ENCODE results near the gene HAP1. TPM values are rescaled to one million over a fixed set of nuclear protein-coding genes. Genes with fewer than 3 reads are reported as not detected.

Gene HAP1
- total RNA-seq, 4 donors from 2014 or later: 0.19 TPM; not detected in 3

- H3K27me3 ChIP-seq: peaks cover 0 to 20% (median 0%) of the 10 kb centered on the region in 4 donors
- TF ChIP-seq POLR2AphosphoS5 (IDR thresholded peaks at IDR 0.05) (no peak), POLR2A (IDR thresholded peaks at IDR 0.05; ENCODE audit: low read depth) (no peak), CTCF (IDR thresholded peaks at IDR 0.05) (no peak), EP300 (IDR thresholded peaks at IDR 0.05) (no peak)
- DNase-seq (ENCODE audit: extremely low spot score): no peak
- WGBS: 85% methylated on average over 7 of the region's 7 CpGs
- H3K4me1 ChIP-seq: no peaks in the 10 kb centered on the region
- H3K27ac ChIP-seq (replicated peaks in 1 of 4): no peak overlapping the region
- H3K4me3 ChIP-seq: no peak overlapping the region
- intact Hi-C loops (cut with DNase I): no loop called here
- no peaks in the 10 kb centered on the region for H3K36me3 ChIP-seq
- H3K9me3 ChIP-seq: no peaks in the 10 kb centered on the region
Measured at GRCh38 chr17:41722231-41722630, 12.2 kb downstream of the HAP1 start.

GRCh38 chr17:41718287-41718645 is 16.2 kb downstream of the HAP1 start:
- peaks cover 0 to 8% (median 0%) of the 10 kb centered on the region in 4 donors for H3K27me3 ChIP-seq
- no peaks in the 10 kb centered on the region for H3K36me3 ChIP-seq
- DNase-seq (ENCODE audit: extremely low spot score): no peak
- no peaks in the 10 kb centered on the region for H3K4me1 ChIP-seq
- TF ChIP-seq POLR2AphosphoS5 (IDR thresholded peaks at IDR 0.05) (no peak), POLR2A (IDR thresholded peaks at IDR 0.05; ENCODE audit: low read depth) (no peak), CTCF (IDR thresholded peaks at IDR 0.05) (no peak), EP300 (IDR thresholded peaks at IDR 0.05) (no peak)
- H3K9me3 ChIP-seq: no peaks in the 10 kb centered on the region
- no peak overlapping the region for H3K4me3 ChIP-seq
- WGBS: 71% methylated on average over 4 of the region's 5 CpGs
- no peak overlapping the region for H3K27ac ChIP-seq (replicated peaks in 1 of 4)
- intact Hi-C loops (cut with DNase I): no loop called here

- DNase-seq (ENCODE audit: extremely low spot score): no peak
- Histone ChIP-seq H3K9me3 (no peaks in the 10 kb centered on the region), H3K27me3 (peaks cover 0 to 2% (median 0%) of the 10 kb centered on the region in 4 donors), H3K27ac (replicated peaks in 1 of 4) (no peak overlapping the region), H3K4me3 (no peak overlapping the region), H3K36me3 (no peaks in the 10 kb centered on the region), H3K4me1 (no peaks in the 10 kb centered on the region)
- intact Hi-C loops (cut with DNase I): no loop called here
- 75% methylated on average over 15 of the region's 15 CpGs for WGBS
- TF ChIP-seq POLR2A (IDR thresholded peaks at IDR 0.05; ENCODE audit: low read depth): no peak
- no peak for TF ChIP-seq EP300 (IDR thresholded peaks at IDR 0.05)
- TF ChIP-seq POLR2AphosphoS5 (IDR thresholded peaks at IDR 0.05): no peak
- TF ChIP-seq CTCF (IDR thresholded peaks at IDR 0.05): no peak
Measured at GRCh38 chr17:41717408-41718286, 16.8 kb downstream of the HAP1 start.

- WGBS: 98% methylated on average over 9 of the region's 12 CpGs
- intact Hi-C loops (cut with DNase I): no loop called here
- Histone ChIP-seq H3K27ac (replicated peaks in 1 of 4) (no peak within 1 kb of the TSS), H3K4me3 (no peak within 1 kb of the TSS), H3K9me3 (no peaks in the 10 kb centered on the region), H3K4me1 (no peaks in the 10 kb centered on the region), H3K27me3 (peaks cover 0 to 12% (median 0%) of the 10 kb centered on the region in 4 donors), H3K36me3 (no peaks in the 10 kb centered on the region)
- DNase-seq (ENCODE audit: extremely low spot score): no peak
- TF ChIP-seq POLR2A (IDR thresholded peaks at IDR 0.05; ENCODE audit: low read depth): no peak
- TF ChIP-seq EP300 (IDR thresholded peaks at IDR 0.05): no peak
- TF ChIP-seq CTCF (IDR thresholded peaks at IDR 0.05): no peak
- no peak for TF ChIP-seq POLR2AphosphoS5 (IDR thresholded peaks at IDR 0.05)
Measured at GRCh38 chr17:41711669-41712400, 22.6 kb downstream of the HAP1 start, which contains the start of gene GAST. Gene GAST (plus strand): TSS chr17:41712331. CDS start chr17:41715437, 3,106 bp downstream.
